Measurements from ENCODE around the gene L3MBTL1.

Gene L3MBTL1

DNA sequence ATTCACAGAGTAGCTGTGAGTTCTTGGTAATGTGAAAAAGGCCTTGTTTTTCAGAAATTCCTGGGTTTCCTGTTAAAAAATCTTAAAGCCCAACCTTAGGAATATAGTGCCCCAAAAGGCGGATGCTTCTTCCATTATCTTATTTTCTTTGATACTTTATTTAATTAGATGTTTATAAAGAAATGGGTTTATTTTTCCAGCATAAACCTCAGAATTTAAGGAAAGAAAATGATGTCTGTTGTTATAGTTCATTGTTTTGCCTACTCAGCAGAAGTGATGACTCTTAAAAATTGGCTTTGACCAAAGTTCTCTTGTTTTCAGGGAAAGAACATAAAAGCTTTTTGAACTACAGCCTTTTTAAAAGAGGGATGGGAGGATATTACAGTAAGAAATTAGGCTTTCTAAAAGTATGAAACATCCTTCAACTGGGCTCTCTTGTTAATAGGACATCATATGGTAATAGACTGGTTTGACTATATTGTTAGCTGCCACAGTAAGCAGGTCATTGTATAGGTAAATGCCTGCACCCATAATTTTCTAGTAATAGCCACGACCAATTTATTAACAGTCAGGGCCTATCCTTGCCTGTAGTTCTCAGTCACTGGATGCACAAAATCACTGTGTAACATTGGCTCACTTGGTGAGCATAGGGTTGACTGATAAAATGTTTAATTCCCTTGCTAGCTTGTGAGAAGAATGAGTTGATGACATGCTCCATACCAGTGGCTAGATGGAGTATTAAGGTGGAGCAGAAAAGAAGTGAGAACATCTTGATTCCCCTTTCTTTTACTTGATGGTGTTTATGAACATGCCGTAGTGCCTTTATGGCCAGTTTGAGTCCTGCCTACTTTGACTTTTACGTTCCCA is 44.6 kb upstream of the L3MBTL1 start:
- H2BK12ac ChIP-seq (ENCODE audit: low read length): no peak overlapping the region
- no peak overlapping the region for H3K18ac ChIP-seq (ENCODE audit: low read length)
- no peak overlapping the region for H2BK120ac ChIP-seq (ENCODE audit: low read depth, low read length)
- H2AK5ac ChIP-seq (ENCODE audit: low read depth, low read length): no peak overlapping the region
- H3K9me3 ChIP-seq (replicated peaks in 1 of 2; ENCODE audit: control insufficient read depth in 2 of 2, insufficient read depth in 1 of 2, low read depth in 1 of 2, low read length in 2 of 2): peaks cover 0 to 1% of the 10 kb centered on the region in 2 donors
- H2AFZ ChIP-seq (ENCODE audit: low read length): no peak overlapping the region
- H3K27ac ChIP-seq (replicated peaks; ENCODE audit: low read length): no peak overlapping the region
- no peak overlapping the region for H2BK15ac ChIP-seq (ENCODE audit: low read length)
- no peak overlapping the region for H3K9ac ChIP-seq (ENCODE audit: low read depth, low read length, poor library complexity)
- WGBS, 2 donors (ENCODE audit: extremely low coverage in 2 of 2, insufficient read length in 2 of 2, insufficient replicate concordance in 1 of 2): no CpG with 5 or more reads among the region's 4 CpGs
- H3K36me3 ChIP-seq (replicated peaks in 1 of 2; ENCODE audit: control insufficient read depth in 2 of 2, insufficient read depth in 2 of 2, low read length in 2 of 2): peaks cover 28 to 91% of the 10 kb centered on the region in 2 donors
- H3K4ac ChIP-seq (ENCODE audit: low read length): no peak overlapping the region
- no peak overlapping the region for H3K4me2 ChIP-seq (ENCODE audit: insufficient read depth, low read length, poor library complexity, severe bottlenecking)
- no peak overlapping the region for H4K8ac ChIP-seq (ENCODE audit: low read depth, low read length)
- H4K91ac ChIP-seq (ENCODE audit: low read depth, low read length, poor library complexity): no peak overlapping the region
- H2BK5ac ChIP-seq (ENCODE audit: low read length): no peak overlapping the region
- no peak overlapping the region for H3K23ac ChIP-seq (ENCODE audit: low read depth, low read length, poor library complexity)
- no peak overlapping the region for H3K14ac ChIP-seq (ENCODE audit: low read length)
- H3K79me1 ChIP-seq (ENCODE audit: low read depth, low read length): no peaks in the 10 kb centered on the region
- peaks cover 2 to 3% of the 10 kb centered on the region in 2 donors for H3K4me1 ChIP-seq (ENCODE audit: control insufficient read depth in 2 of 2, insufficient read depth in 1 of 2, low read depth in 1 of 2, low read length in 2 of 2)
- DNase-seq (ENCODE audit: low spot score): no peak
- H3K4me3 ChIP-seq (ENCODE audit: low read length in 2 of 2): no peak overlapping the region
- H3K27me3 ChIP-seq (ENCODE audit: control insufficient read depth in 3 of 3, insufficient read depth in 3 of 3, low read depth in 1 of 3, low read length in 3 of 3): no peaks in the 10 kb centered on the region

DNA sequence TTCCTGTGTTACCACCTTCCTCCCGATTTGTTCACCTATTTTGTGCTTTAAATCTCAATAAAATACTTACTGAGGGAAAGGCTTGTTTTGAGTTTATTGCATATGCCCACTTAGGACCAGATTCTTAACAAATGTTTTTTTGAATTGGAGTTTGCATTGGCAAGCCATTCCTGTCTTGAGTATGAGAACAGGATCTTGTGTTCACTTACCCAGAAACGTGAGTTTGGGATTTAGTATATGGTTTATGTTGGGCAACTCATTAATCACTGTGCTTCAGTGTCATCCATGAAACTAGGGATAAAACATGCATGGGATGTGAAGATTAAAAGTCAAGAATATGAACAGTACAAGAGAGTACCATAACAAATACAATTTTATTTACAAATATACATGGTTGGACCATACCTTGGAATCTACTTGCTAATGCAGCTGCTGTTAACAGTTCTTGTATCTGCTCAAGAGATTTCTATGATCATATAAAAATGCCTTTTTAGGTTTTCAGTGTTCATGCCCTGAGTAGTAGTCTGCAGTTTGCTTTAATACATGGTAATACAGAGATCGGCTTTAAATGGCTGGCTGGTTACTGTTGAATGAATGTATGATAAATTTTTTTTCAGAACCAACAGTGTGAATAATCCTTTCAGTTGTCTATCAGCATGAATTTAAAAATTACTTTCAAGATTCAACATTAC is 43.8 kb upstream of the L3MBTL1 start:
- no peaks in the 10 kb centered on the region for H3K79me1 ChIP-seq (ENCODE audit: low read depth, low read length)
- H2AK5ac ChIP-seq (ENCODE audit: low read depth, low read length): no peak overlapping the region
- H3K36me3 ChIP-seq (replicated peaks in 1 of 2; ENCODE audit: control insufficient read depth in 2 of 2, insufficient read depth in 2 of 2, low read length in 2 of 2): peaks cover 28 to 97% of the 10 kb centered on the region in 2 donors
- H3K18ac ChIP-seq (ENCODE audit: low read length): no peak overlapping the region
- peaks cover 0 to 1% of the 10 kb centered on the region in 2 donors for H3K9me3 ChIP-seq (replicated peaks in 1 of 2; ENCODE audit: control insufficient read depth in 2 of 2, insufficient read depth in 1 of 2, low read depth in 1 of 2, low read length in 2 of 2)
- H3K9ac ChIP-seq (ENCODE audit: low read depth, low read length, poor library complexity): no peak overlapping the region
- no peak overlapping the region for H2BK15ac ChIP-seq (ENCODE audit: low read length)
- H2BK5ac ChIP-seq (ENCODE audit: low read length): no peak overlapping the region
- H4K91ac ChIP-seq (ENCODE audit: low read depth, low read length, poor library complexity): no peak overlapping the region
- H3K23ac ChIP-seq (ENCODE audit: low read depth, low read length, poor library complexity): no peak overlapping the region
- H2BK12ac ChIP-seq (ENCODE audit: low read length): no peak overlapping the region
- H3K27ac ChIP-seq (replicated peaks; ENCODE audit: low read length): no peak overlapping the region
- H2AFZ ChIP-seq (ENCODE audit: low read length): no peak overlapping the region
- H4K8ac ChIP-seq (ENCODE audit: low read depth, low read length): no peak overlapping the region
- H3K27me3 ChIP-seq (ENCODE audit: control insufficient read depth in 3 of 3, insufficient read depth in 3 of 3, low read depth in 1 of 3, low read length in 3 of 3): no peaks in the 10 kb centered on the region
- H3K4me2 ChIP-seq (ENCODE audit: insufficient read depth, low read length, poor library complexity, severe bottlenecking): no peak overlapping the region
- no peak for DNase-seq (ENCODE audit: low spot score)
- no peak overlapping the region for H3K4me3 ChIP-seq (ENCODE audit: low read length in 2 of 2)
- no CpG with 5 or more reads among the region's 3 CpGs for WGBS, 2 donors (ENCODE audit: extremely low coverage in 2 of 2, insufficient read length in 2 of 2, insufficient replicate concordance in 1 of 2)
- H2BK120ac ChIP-seq (ENCODE audit: low read depth, low read length): no peak overlapping the region
- no peak overlapping the region for H3K14ac ChIP-seq (ENCODE audit: low read length)
- H3K4me1 ChIP-seq (ENCODE audit: control insufficient read depth in 2 of 2, insufficient read depth in 1 of 2, low read depth in 1 of 2, low read length in 2 of 2): peaks cover 2 to 3% of the 10 kb centered on the region in 2 donors
- H3K4ac ChIP-seq (ENCODE audit: low read length): no peak overlapping the region

DNA sequence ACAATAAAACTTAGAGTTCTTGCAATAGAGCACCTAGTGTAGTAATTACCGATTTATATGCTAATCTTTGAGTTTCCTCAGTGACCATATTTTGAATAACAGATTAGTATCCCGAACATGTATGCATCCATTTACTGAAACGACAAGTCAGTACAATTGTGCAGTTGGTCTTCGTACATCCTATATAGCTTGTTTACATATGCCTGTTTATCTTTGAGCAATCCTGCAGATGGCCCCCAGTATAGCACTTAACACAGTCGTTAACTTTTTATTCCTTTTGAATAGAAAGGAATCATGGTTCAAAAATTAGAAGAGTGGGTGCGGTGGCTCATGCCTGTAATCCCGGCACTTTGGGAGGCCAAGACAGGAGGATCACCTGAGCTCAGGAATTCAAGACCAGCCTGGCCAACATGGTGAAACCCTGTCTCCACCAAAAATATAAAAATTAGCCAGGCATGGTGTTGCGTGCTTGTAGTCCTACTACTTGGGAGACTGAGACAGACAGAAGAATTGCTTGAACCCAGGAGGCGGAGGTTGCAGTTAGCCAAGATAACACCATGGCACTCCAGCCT is 43.2 kb upstream of the L3MBTL1 start:
- Histone ChIP-seq H2BK15ac (ENCODE audit: low read length) (no peak overlapping the region), H3K79me1 (ENCODE audit: low read depth, low read length) (peaks cover 2% of the 10 kb centered on the region), H2BK12ac (ENCODE audit: low read length) (no peak overlapping the region), H4K8ac (ENCODE audit: low read depth, low read length) (no peak overlapping the region), H3K23ac (ENCODE audit: low read depth, low read length, poor library complexity) (no peak overlapping the region), H3K27ac (replicated peaks; ENCODE audit: low read length) (no peak overlapping the region), H3K4ac (ENCODE audit: low read length) (no peak overlapping the region), H3K4me3 (ENCODE audit: low read length in 2 of 2) (no peak overlapping the region), H4K91ac (ENCODE audit: low read depth, low read length, poor library complexity) (no peak overlapping the region), H2BK5ac (ENCODE audit: low read length) (no peak overlapping the region), H2BK120ac (ENCODE audit: low read depth, low read length) (no peak overlapping the region), H3K14ac (ENCODE audit: low read length) (no peak overlapping the region), H3K4me2 (ENCODE audit: insufficient read depth, low read length, poor library complexity, severe bottlenecking) (no peak overlapping the region), H2AK5ac (ENCODE audit: low read depth, low read length) (no peak overlapping the region), H3K9me3 (replicated peaks in 1 of 2; ENCODE audit: control insufficient read depth in 2 of 2, insufficient read depth in 1 of 2, low read depth in 1 of 2, low read length in 2 of 2) (no peaks in the 10 kb centered on the region), H3K4me1 (ENCODE audit: control insufficient read depth in 2 of 2, insufficient read depth in 1 of 2, low read depth in 1 of 2, low read length in 2 of 2) (no peaks in the 10 kb centered on the region), H3K27me3 (ENCODE audit: control insufficient read depth in 3 of 3, insufficient read depth in 3 of 3, low read depth in 1 of 3, low read length in 3 of 3) (no peaks in the 10 kb centered on the region), H3K18ac (ENCODE audit: low read length) (no peak overlapping the region), H3K36me3 (replicated peaks in 1 of 2; ENCODE audit: control insufficient read depth in 2 of 2, insufficient read depth in 2 of 2, low read length in 2 of 2) (peaks cover 24 to 97% of the 10 kb centered on the region in 2 donors), H2AFZ (ENCODE audit: low read length) (no peak overlapping the region), H3K9ac (ENCODE audit: low read depth, low read length, poor library complexity) (no peak overlapping the region)
- DNase-seq (ENCODE audit: low spot score): no peak
- no CpG with 5 or more reads among the region's 9 CpGs for WGBS, 2 donors (ENCODE audit: extremely low coverage in 2 of 2, insufficient read length in 2 of 2, insufficient replicate concordance in 1 of 2)

DNA sequence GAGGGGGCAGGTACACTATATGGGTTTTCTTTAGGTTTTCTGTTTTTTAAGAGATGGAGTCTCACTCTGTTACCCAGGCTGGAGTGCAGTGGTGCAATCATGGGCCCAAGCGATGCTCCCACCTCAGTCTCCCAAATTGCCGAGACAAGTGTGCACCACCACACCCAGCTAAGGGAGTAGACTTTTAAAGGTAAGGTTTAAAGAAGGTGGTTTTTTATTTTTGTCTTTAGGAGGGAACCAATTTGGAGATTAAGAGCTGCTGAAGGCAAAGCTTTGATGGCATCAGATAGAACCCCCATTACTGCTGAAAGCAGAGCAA is 41.9 kb upstream of the L3MBTL1 start:
- Histone ChIP-seq H3K4ac (ENCODE audit: low read length) (no peak overlapping the region), H3K4me2 (ENCODE audit: insufficient read depth, low read length, poor library complexity, severe bottlenecking) (no peak overlapping the region), H3K27ac (replicated peaks; ENCODE audit: low read length) (no peak overlapping the region), H2AK5ac (ENCODE audit: low read depth, low read length) (no peak overlapping the region), H3K36me3 (replicated peaks in 1 of 2; ENCODE audit: control insufficient read depth in 2 of 2, insufficient read depth in 2 of 2, low read length in 2 of 2) (peaks cover 17 to 87% of the 10 kb centered on the region in 2 donors), H3K4me3 (ENCODE audit: low read length in 2 of 2) (no peak overlapping the region), H2BK5ac (ENCODE audit: low read length) (no peak overlapping the region), H2BK15ac (ENCODE audit: low read length) (no peak overlapping the region), H3K18ac (ENCODE audit: low read length) (no peak overlapping the region), H3K9me3 (replicated peaks in 1 of 2; ENCODE audit: control insufficient read depth in 2 of 2, insufficient read depth in 1 of 2, low read depth in 1 of 2, low read length in 2 of 2) (no peaks in the 10 kb centered on the region), H2BK120ac (ENCODE audit: low read depth, low read length) (no peak overlapping the region), H3K14ac (ENCODE audit: low read length) (no peak overlapping the region), H2BK12ac (ENCODE audit: low read length) (no peak overlapping the region), H2AFZ (ENCODE audit: low read length) (no peak overlapping the region), H3K79me1 (ENCODE audit: low read depth, low read length) (peaks cover 2% of the 10 kb centered on the region), H3K9ac (ENCODE audit: low read depth, low read length, poor library complexity) (no peak overlapping the region), H4K91ac (ENCODE audit: low read depth, low read length, poor library complexity) (no peak overlapping the region), H3K27me3 (ENCODE audit: control insufficient read depth in 3 of 3, insufficient read depth in 3 of 3, low read depth in 1 of 3, low read length in 3 of 3) (no peaks in the 10 kb centered on the region), H4K8ac (ENCODE audit: low read depth, low read length) (no peak overlapping the region), H3K4me1 (ENCODE audit: control insufficient read depth in 2 of 2, insufficient read depth in 1 of 2, low read depth in 1 of 2, low read length in 2 of 2) (no peaks in the 10 kb centered on the region), H3K23ac (ENCODE audit: low read depth, low read length, poor library complexity) (no peak overlapping the region)
- no peak for DNase-seq (ENCODE audit: low spot score)
- WGBS, 2 donors (ENCODE audit: extremely low coverage in 2 of 2, insufficient read length in 2 of 2, insufficient replicate concordance in 1 of 2): no CpG with 5 or more reads among the region's 2 CpGs

All from neuronal stem cell (in vitro differentiated cells).